ENCODE results near the gene AHCYL2. TPM values are rescaled to one million over a fixed set of nuclear protein-coding genes. Genes with fewer than 3 reads are reported as not detected.
"Not testable (repeated sequence)": the region's sequence is repeated elsewhere in the genome, so short reads cannot be mapped to it uniquely, and the experiment has no call there.

Gene AHCYL2
- total and polyA plus RNA-seq, 7 experiments from 2014 or later, result 8.6 to 22.2 (median 20.1) TPM

- H3K9me3 Mint-ChIP-seq, result no peaks in the 10 kb centered on the region
- ATAC-seq (no peak), DNase-seq (no peak)
- no peaks in the 10 kb centered on the region for H3K27me3 ChIP-seq (ENCODE audit: control insufficient read depth in 2 of 2, insufficient read depth in 2 of 2, low read length in 2 of 2)
- H3K4me3 ChIP-seq (ENCODE audit: low read length), result no peak overlapping the region
- H3K36me3 Mint-ChIP-seq, result peaks cover 0 to 3% (median 0%) of the 10 kb centered on the region in 5 donors
- H3K4me1 Mint-ChIP-seq, result peaks cover 2 to 26% (median 7%) of the 10 kb centered on the region in 7 donors
- CTCF ChIA-PET, result no interaction called here
- H3K4me3 Mint-ChIP-seq, result no peak overlapping the region
- H3K27ac Mint-ChIP-seq, result no peak overlapping the region
- no peaks in the 10 kb centered on the region for H3K36me3 ChIP-seq (ENCODE audit: control insufficient read depth in 2 of 3, insufficient read depth in 3 of 3, low read length in 3 of 3)
- H3K27me3 Mint-ChIP-seq, result no peaks in the 10 kb centered on the region
- POLR2A ChIA-PET, result no interaction called here
- no peak overlapping the region for H3K27ac ChIP-seq (ENCODE audit: low read depth, low read length)
- no peaks in the 10 kb centered on the region for H3K9me3 ChIP-seq (ENCODE audit: control insufficient read depth in 2 of 3, low read length in 3 of 3)
- intact Hi-C loops (cut with micrococcal nuclease), result no loop called here
- no peaks in the 10 kb centered on the region for H3K4me1 ChIP-seq (ENCODE audit: control insufficient read depth in 2 of 2, insufficient read depth in 2 of 2, low read length in 2 of 2)
Measured at GRCh38 chr7:129347330-129347729, 122.5 kb downstream of the AHCYL2 start.

DNA sequence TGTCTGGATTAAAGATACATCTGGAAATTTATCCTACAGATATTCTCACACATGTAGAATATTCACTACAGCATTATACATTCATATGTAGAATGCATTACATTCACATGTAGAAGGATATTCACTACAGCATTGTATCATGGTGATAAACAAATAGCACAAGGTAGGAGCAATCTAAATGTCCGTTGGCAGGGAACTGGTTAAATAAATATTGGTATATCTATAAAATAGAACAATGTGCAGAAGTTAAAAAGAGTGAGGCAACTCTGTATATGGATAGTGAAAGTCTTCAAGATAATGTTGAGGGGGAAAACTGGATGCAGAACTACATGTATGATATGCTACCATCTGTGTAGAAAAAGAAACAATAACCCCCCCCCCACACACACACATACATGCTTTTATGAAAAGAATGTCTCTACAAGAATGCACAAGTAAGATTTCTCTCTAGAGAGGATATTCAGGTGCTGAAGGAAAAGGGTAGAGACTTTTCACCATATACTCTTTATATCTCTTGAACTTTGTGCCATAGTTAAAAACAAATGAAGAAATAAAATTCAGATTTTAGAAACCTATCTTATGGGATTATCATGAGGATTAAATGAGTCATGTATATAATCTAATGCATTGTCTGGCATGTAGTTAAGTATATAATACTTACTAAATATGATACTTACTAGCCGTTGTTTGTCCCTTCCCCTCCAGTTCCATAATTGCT, 123.4 kb downstream of the AHCYL2 start:
- Histone ChIP-seq H3K27ac (ENCODE audit: low read depth, low read length) (no peak overlapping the region), H3K27me3 (ENCODE audit: control insufficient read depth in 2 of 2, insufficient read depth in 2 of 2, low read length in 2 of 2) (no peaks in the 10 kb centered on the region), H3K4me1 (ENCODE audit: control insufficient read depth in 2 of 2, insufficient read depth in 2 of 2, low read length in 2 of 2) (no peaks in the 10 kb centered on the region), H3K36me3 (ENCODE audit: control insufficient read depth in 2 of 3, insufficient read depth in 3 of 3, low read length in 3 of 3) (no peaks in the 10 kb centered on the region), H3K9me3 (ENCODE audit: control insufficient read depth in 2 of 3, low read length in 3 of 3) (no peaks in the 10 kb centered on the region), H3K4me3 (ENCODE audit: low read length) (no peak overlapping the region)
- intact Hi-C loops (cut with micrococcal nuclease), result no loop called here
- CTCF ChIA-PET, result no interaction called here
- H3K4me1 Mint-ChIP-seq, result peaks cover 2 to 25% (median 5%) of the 10 kb centered on the region in 7 donors
- H3K36me3 Mint-ChIP-seq, result peaks cover 0 to 3% (median 0%) of the 10 kb centered on the region in 5 donors
- ATAC-seq, result no peak
- no peaks in the 10 kb centered on the region for H3K27me3 Mint-ChIP-seq
- DNase-seq, result no peak
- H3K9me3 Mint-ChIP-seq, result no peaks in the 10 kb centered on the region
- POLR2A ChIA-PET, result no interaction called here
- H3K4me3 Mint-ChIP-seq, result no peak overlapping the region
- no peak overlapping the region for H3K27ac Mint-ChIP-seq

- Histone ChIP-seq H3K27ac (ENCODE audit: low read depth, low read length) (no peak overlapping the region), H3K9me3 (ENCODE audit: control insufficient read depth in 2 of 3, low read length in 3 of 3) (no peaks in the 10 kb centered on the region), H3K36me3 (ENCODE audit: control insufficient read depth in 2 of 3, insufficient read depth in 3 of 3, low read length in 3 of 3) (no peaks in the 10 kb centered on the region), H3K4me1 (ENCODE audit: control insufficient read depth in 2 of 2, insufficient read depth in 2 of 2, low read length in 2 of 2) (no peaks in the 10 kb centered on the region), H3K4me3 (ENCODE audit: low read length) (no peak overlapping the region), H3K27me3 (ENCODE audit: control insufficient read depth in 2 of 2, insufficient read depth in 2 of 2, low read length in 2 of 2) (no peaks in the 10 kb centered on the region)
- peaks cover 0 to 3% (median 0%) of the 10 kb centered on the region in 7 donors for H3K4me1 Mint-ChIP-seq
- no peak overlapping the region for H3K27ac Mint-ChIP-seq
- DNase-seq, result no peak
- no peaks in the 10 kb centered on the region for H3K9me3 Mint-ChIP-seq
- no peak for ATAC-seq
- CTCF ChIA-PET, result no interaction called here
- POLR2A ChIA-PET, result no interaction called here
- peaks cover 0 to 6% (median 0%) of the 10 kb centered on the region in 5 donors for H3K36me3 Mint-ChIP-seq
- no peak overlapping the region for H3K4me3 Mint-ChIP-seq
- intact Hi-C loops (cut with micrococcal nuclease), result no loop called here
- peaks cover 0 to 2% (median 0%) of the 10 kb centered on the region in 5 donors for H3K27me3 Mint-ChIP-seq
Measured at GRCh38 chr7:129351320-129351719, 126.5 kb downstream of the AHCYL2 start.

GRCh38 chr7:129353104-129353503, 128.3 kb downstream of the AHCYL2 start:
- POLR2A ChIA-PET; H3K27ac Mint-ChIP-seq; H3K4me3 Mint-ChIP-seq; H3K27me3 ChIP-seq (ENCODE audit: control insufficient read depth in 2 of 2, insufficient read depth in 2 of 2, low read length in 2 of 2); H3K9me3 ChIP-seq (ENCODE audit: control insufficient read depth in 2 of 3, low read length in 3 of 3); H3K36me3 Mint-ChIP-seq; H3K4me1 ChIP-seq (ENCODE audit: control insufficient read depth in 2 of 2, insufficient read depth in 2 of 2, low read length in 2 of 2); H3K4me3 ChIP-seq (ENCODE audit: low read length); DNase-seq; ATAC-seq; H3K4me1 Mint-ChIP-seq; H3K9me3 Mint-ChIP-seq; H3K36me3 ChIP-seq (ENCODE audit: control insufficient read depth in 2 of 3, insufficient read depth in 3 of 3, low read length in 3 of 3); H3K27me3 Mint-ChIP-seq; H3K27ac ChIP-seq (ENCODE audit: low read depth, low read length); intact Hi-C loops (cut with micrococcal nuclease): not testable (repeated sequence)
- CTCF ChIA-PET, result interaction anchor here (1.6 to 2.2 kb wide), 2 partner anchors 15 to 118 kb away, joined by 4 to 8 read pairs; no protein-coding TSS in a partner anchor

- intact Hi-C loops (cut with micrococcal nuclease), result no loop called here
- no peaks in the 10 kb centered on the region for H3K4me1 ChIP-seq (ENCODE audit: control insufficient read depth in 2 of 2, insufficient read depth in 2 of 2, low read length in 2 of 2)
- H3K4me3 Mint-ChIP-seq, result no peak overlapping the region
- H3K9me3 ChIP-seq (ENCODE audit: control insufficient read depth in 2 of 3, low read length in 3 of 3), result no peaks in the 10 kb centered on the region
- peaks cover 0 to 6% (median 0%) of the 10 kb centered on the region in 5 donors for H3K36me3 Mint-ChIP-seq
- POLR2A ChIA-PET, result no interaction called here
- no peak overlapping the region for H3K4me3 ChIP-seq (ENCODE audit: low read length)
- H3K27me3 ChIP-seq (ENCODE audit: control insufficient read depth in 2 of 2, insufficient read depth in 2 of 2, low read length in 2 of 2), result no peaks in the 10 kb centered on the region
- DNase-seq, result no peak
- H3K27ac Mint-ChIP-seq, result no peak overlapping the region
- peaks cover 0 to 2% (median 0%) of the 10 kb centered on the region in 5 donors for H3K27me3 Mint-ChIP-seq
- H3K36me3 ChIP-seq (ENCODE audit: control insufficient read depth in 2 of 3, insufficient read depth in 3 of 3, low read length in 3 of 3), result no peaks in the 10 kb centered on the region
- no peak for ATAC-seq
- no peaks in the 10 kb centered on the region for H3K9me3 Mint-ChIP-seq
- CTCF ChIA-PET, result interaction anchor here (1.6 to 2.2 kb wide), 2 partner anchors 13 to 117 kb away, joined by 4 to 8 read pairs; no protein-coding TSS in a partner anchor
- H3K4me1 Mint-ChIP-seq, result peaks cover 0 to 7% (median 0%) of the 10 kb centered on the region in 7 donors
- H3K27ac ChIP-seq (ENCODE audit: low read depth, low read length), result no peak overlapping the region
Measured at GRCh38 chr7:129354428-129355157, 129.8 kb downstream of the AHCYL2 start.

DNA sequence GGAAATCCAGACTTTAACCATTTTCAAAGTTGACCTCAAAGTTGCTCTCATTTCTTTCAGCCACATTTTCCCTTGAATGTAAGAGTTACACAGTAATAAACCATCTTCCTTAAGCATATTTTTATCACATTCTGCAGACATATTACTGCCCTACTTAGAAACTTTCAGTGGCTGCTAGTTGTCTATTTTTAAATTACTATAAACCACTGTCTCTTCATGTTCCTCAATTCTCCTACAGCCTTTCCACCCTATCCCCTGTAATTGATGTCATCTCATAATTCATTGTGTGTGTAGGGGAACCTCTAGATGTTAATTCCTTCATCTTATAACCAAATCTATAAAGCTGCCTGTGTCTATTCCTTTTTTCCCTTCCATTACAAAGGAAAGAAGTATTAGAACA, 131.3 kb downstream of the AHCYL2 start:
- ChIA-PET POLR2A (no interaction called here), CTCF (no interaction called here)
- Histone ChIP-seq H3K9me3 (ENCODE audit: control insufficient read depth in 2 of 3, low read length in 3 of 3) (no peaks in the 10 kb centered on the region), H3K27ac (ENCODE audit: low read depth, low read length) (no peak overlapping the region), H3K27me3 (ENCODE audit: control insufficient read depth in 2 of 2, insufficient read depth in 2 of 2, low read length in 2 of 2) (no peaks in the 10 kb centered on the region), H3K4me1 (ENCODE audit: control insufficient read depth in 2 of 2, insufficient read depth in 2 of 2, low read length in 2 of 2) (no peaks in the 10 kb centered on the region), H3K4me3 (ENCODE audit: low read length) (no peak overlapping the region), H3K36me3 (ENCODE audit: control insufficient read depth in 2 of 3, insufficient read depth in 3 of 3, low read length in 3 of 3) (no peaks in the 10 kb centered on the region)
- no peak overlapping the region for H3K4me3 Mint-ChIP-seq
- intact Hi-C loops (cut with micrococcal nuclease), result no loop called here
- peaks cover 0 to 7% (median 0%) of the 10 kb centered on the region in 7 donors for H3K4me1 Mint-ChIP-seq
- ATAC-seq (no peak), DNase-seq (no peak)
- H3K9me3 Mint-ChIP-seq, result no peaks in the 10 kb centered on the region
- H3K27ac Mint-ChIP-seq, result no peak overlapping the region
- peaks cover 0 to 2% (median 0%) of the 10 kb centered on the region in 5 donors for H3K27me3 Mint-ChIP-seq
- peaks cover 0 to 6% (median 0%) of the 10 kb centered on the region in 5 donors for H3K36me3 Mint-ChIP-seq

Measured in naive thymus-derived CD4-positive, alpha-beta T cell (primary cell).